ENCODE measurements around the gene BPIFA2.

DNA sequence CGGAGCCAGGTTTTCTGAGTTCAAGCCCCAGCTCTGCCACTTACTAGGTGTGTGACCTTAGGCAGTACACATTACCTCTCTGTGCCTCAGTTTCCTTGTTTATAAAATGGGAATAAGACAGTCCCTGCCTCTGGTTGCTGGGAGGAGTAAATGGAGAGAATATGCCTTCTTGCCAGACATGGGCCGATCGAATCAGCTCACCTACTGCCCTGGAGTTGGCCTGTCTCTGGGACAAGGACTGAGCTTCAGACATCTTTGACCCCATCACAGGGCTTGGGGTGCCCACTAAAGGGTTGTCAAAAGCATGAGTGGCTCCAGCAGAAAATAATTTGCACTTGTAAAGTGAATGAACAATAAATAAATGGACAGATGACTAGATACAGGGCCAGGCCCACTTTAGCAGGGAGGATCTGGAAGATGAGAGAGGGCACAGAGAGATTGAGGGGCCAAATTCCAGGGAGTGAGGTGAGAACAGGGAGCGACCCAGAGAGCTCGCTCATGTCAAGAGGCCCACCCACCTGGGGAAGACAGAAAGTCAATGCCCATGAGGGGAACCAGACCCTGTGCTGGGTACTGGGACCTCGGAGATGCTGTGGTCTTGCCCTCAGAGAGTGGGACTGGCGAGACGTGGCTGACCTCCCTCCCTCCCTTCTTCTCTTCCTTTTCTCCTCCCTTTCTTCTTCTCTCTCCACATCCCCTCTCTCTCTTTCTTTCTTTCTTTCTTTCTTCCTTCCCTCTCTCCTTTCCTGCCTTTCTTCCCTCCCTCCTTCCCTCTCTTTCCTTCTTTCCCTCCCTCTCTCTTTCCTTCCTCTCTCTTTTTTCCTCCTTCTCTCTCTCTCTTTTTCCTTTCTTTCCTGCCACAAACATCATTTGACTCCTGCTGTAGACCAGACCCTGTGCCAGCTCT is 3.9 kb upstream of the BPIFA2 start:
- no peak for TF ChIP-seq TCF12 (IDR thresholded peaks at IDR 0.05; ENCODE audit: low read depth)
- no peak for TF ChIP-seq TAF1 (IDR thresholded peaks at IDR 0.05; ENCODE audit: low read depth)
- TF ChIP-seq CREB1 (IDR thresholded peaks at IDR 0.05; ENCODE audit: low read depth): no peak
- no peak for TF ChIP-seq CEBPB (IDR thresholded peaks at IDR 0.05)
- TF ChIP-seq, protein P1, sequence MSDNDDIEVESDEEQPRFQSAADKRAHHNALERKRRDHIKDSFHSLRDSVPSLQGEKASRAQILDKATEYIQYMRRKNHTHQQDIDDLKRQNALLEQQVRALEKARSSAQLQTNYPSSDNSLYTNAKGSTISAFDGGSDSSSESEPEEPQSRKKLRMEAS (IDR thresholded peaks at IDR 0.05): no peak
- TF ChIP-seq YY1 (IDR thresholded peaks at IDR 0.05; ENCODE audit: low read depth): no peak
- TF ChIP-seq RAD21 (IDR thresholded peaks at IDR 0.05; ENCODE audit: low read depth): no peak
- TF ChIP-seq EP300 (IDR thresholded peaks at IDR 0.05; ENCODE audit: borderline replicate concordance): no peak
- TF ChIP-seq FOXM1 (IDR thresholded peaks at IDR 0.05; ENCODE audit: borderline replicate concordance, low read depth): no peak
- no peak for TF ChIP-seq REST (IDR thresholded peaks at IDR 0.05; ENCODE audit: low read depth)
